ENCODE results near the gene AMBP.

The AMBP gene

GRCh38 chr9:114091711-114092110 lies 13.6 kb upstream of the AMBP start:
- TF ChIP-seq CTCF (IDR thresholded peaks at IDR 0.05; ENCODE audit: insufficient read depth, low read depth, low read length, missing control alignments) = no peak
- H3K4me3 ChIP-seq (ENCODE audit: low read depth, low read length) = no peak overlapping the region
- no peak for DNase-seq (ENCODE audit: low read depth)

GRCh38 chr9:114090798-114091197 lies 12.7 kb upstream of the AMBP start:
- H3K4me3 ChIP-seq (ENCODE audit: low read depth, low read length) = no peak overlapping the region
- no peak for DNase-seq (ENCODE audit: low read depth)
- TF ChIP-seq CTCF (IDR thresholded peaks at IDR 0.05; ENCODE audit: insufficient read depth, low read depth, low read length, missing control alignments) = no peak

- H3K4me3 ChIP-seq (ENCODE audit: low read depth, low read length) = no peak overlapping the region
- no peak for TF ChIP-seq CTCF (IDR thresholded peaks at IDR 0.05; ENCODE audit: insufficient read depth, low read depth, low read length, missing control alignments)
- no peak for DNase-seq (ENCODE audit: low read depth)
Observed at GRCh38 chr9:114089206-114089840, 11.2 kb upstream of the AMBP start.

- no peak for DNase-seq (ENCODE audit: low read depth)
- TF ChIP-seq CTCF (IDR thresholded peaks at IDR 0.05; ENCODE audit: insufficient read depth, low read depth, low read length, missing control alignments) = no peak
- H3K4me3 ChIP-seq (ENCODE audit: low read depth, low read length) = no peak overlapping the region
Observed at GRCh38 chr9:114088571-114089170, 10.6 kb upstream of the AMBP start.

GRCh38 chr9:114087721-114088120 lies 9.6 kb upstream of the AMBP start:
- no peak for TF ChIP-seq CTCF (IDR thresholded peaks at IDR 0.05; ENCODE audit: insufficient read depth, low read depth, low read length, missing control alignments)
- no peak overlapping the region for H3K4me3 ChIP-seq (ENCODE audit: low read depth, low read length)
- DNase-seq (ENCODE audit: low read depth) = no peak

- no peak for TF ChIP-seq CTCF (IDR thresholded peaks at IDR 0.05; ENCODE audit: insufficient read depth, low read depth, low read length, missing control alignments)
- no peak for DNase-seq (ENCODE audit: low read depth)
- no peak overlapping the region for H3K4me3 ChIP-seq (ENCODE audit: low read depth, low read length)
Observed at GRCh38 chr9:114086607-114087006, 8.5 kb upstream of the AMBP start.

GRCh38 chr9:114086009-114086408 lies 7.9 kb upstream of the AMBP start:
- no peak for TF ChIP-seq CTCF (IDR thresholded peaks at IDR 0.05; ENCODE audit: insufficient read depth, low read depth, low read length, missing control alignments)
- DNase-seq (ENCODE audit: low read depth) = no peak

More at GRCh38 chr9:114086009-114086408, 7.9 kb upstream of the AMBP start:
- no peak overlapping the region for H3K4me3 ChIP-seq (ENCODE audit: low read depth, low read length)

Measured in GM12865 (cell line).